ENCODE measurements around the gene MSI2. TPM values are rescaled to one million over a fixed set of nuclear protein-coding genes. Genes with fewer than 3 reads are reported as not detected.

The MSI2 gene
- total RNA-seq, 4 donors from 2014 or later, result 15.9 to 22.9 (median 17.0) TPM

DNA sequence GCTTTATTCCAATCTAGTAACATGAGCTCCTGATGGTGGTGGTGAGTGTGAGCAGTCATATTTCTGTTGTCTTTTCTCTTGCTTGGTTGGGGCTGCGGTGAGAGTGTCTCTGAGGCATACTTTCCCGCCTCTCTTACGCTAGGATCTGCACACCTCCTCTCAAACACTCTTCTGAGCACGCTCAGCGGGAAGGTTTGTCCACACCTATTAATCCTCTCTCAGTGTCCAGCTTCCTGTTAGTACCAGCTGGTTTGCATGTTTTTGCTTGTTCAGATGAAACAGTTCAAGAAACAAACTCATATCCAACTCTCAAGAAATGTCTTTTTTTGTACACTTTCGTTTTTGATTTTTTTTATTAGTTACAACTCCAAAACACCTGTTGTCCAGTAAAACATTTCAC lies 399.2 kb downstream of the MSI2 start:
- intact Hi-C loops (cut with DNase I), result no loop called here
- H3K9me3 ChIP-seq, result no peaks in the 10 kb centered on the region
- H3K4me3 ChIP-seq, result no peak overlapping the region
- no peaks in the 10 kb centered on the region for H3K27me3 ChIP-seq
- peaks cover 0 to 15% (median 0%) of the 10 kb centered on the region in 3 donors for H3K36me3 ChIP-seq
- TF ChIP-seq, protein P1, sequence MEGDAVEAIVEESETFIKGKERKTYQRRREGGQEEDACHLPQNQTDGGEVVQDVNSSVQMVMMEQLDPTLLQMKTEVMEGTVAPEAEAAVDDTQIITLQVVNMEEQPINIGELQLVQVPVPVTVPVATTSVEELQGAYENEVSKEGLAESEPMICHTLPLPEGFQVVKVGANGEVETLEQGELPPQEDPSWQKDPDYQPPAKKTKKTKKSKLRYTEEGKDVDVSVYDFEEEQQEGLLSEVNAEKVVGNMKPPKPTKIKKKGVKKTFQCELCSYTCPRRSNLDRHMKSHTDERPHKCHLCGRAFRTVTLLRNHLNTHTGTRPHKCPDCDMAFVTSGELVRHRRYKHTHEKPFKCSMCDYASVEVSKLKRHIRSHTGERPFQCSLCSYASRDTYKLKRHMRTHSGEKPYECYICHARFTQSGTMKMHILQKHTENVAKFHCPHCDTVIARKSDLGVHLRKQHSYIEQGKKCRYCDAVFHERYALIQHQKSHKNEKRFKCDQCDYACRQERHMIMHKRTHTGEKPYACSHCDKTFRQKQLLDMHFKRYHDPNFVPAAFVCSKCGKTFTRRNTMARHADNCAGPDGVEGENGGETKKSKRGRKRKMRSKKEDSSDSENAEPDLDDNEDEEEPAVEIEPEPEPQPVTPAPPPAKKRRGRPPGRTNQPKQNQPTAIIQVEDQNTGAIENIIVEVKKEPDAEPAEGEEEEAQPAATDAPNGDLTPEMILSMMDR (IDR thresholded peaks at IDR 0.05), result no peak
- no peak for TF ChIP-seq POLR2A (IDR thresholded peaks at IDR 0.05)
- DNase-seq, result no peak
- 68 to 85% methylated on average over 6 of the region's 6 CpGs for WGBS, 2 donors
- peaks cover 0 to 7% (median 0%) of the 10 kb centered on the region in 3 donors for H3K4me1 ChIP-seq
- H3K27ac ChIP-seq, result no peak overlapping the region

DNA sequence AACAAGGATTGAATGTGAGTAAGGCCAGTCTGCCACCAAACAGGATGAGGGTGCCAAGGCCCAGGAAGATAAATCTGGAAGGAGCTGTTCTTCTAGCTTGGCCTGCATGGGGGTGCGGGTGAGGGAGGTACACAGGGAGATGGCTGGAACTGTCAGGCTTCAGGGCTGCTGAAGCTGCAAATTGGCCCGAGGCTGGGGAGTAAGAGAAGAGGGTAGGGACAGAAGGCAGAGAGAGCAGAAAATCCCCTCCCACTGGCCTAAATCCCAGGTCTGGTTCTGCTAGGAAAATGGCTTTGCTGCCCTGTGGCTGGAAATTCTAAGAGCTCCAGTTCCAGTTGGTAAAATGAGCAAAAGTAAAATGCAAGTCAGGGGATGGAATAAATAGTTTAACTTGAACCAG lies 400.9 kb downstream of the MSI2 start:
- peaks cover 0 to 4% (median 0%) of the 10 kb centered on the region in 3 donors for H3K36me3 ChIP-seq
- intact Hi-C loops (cut with DNase I), result no loop called here
- 88 to 89% methylated on average over 2 of the region's 2 CpGs for WGBS, 2 donors

DNA sequence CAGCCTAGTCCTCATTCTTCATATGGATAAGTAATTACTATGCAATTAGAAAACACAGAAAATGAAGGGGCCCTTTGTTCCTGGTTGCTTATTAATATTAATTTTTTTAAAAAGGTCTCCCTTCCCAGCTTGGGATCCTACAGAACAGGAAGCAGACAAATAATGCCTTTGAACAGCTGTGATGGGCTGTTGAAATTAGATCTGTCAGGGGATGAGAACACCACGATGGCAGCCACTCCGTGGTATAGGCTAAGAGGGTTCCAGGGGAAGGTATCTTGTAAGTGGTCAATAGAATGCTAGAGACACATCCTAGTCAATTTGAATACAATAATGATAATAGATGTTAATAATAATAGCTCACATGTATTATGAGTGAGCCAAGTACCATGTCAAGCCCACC lies 405.7 kb downstream of the MSI2 start:
- H3K27ac ChIP-seq, result peak overlapping the region in 3 of 4 donors; percentile 77 to 90 (median 85)
- DNase-seq, result no peak
- no peak overlapping the region for H3K4me3 ChIP-seq
- H3K27me3 ChIP-seq, result no peaks in the 10 kb centered on the region
- no peaks in the 10 kb centered on the region for H3K9me3 ChIP-seq
- intact Hi-C loops (cut with DNase I), result no loop called here
- peaks cover 8 to 34% (median 14%) of the 10 kb centered on the region in 3 donors for H3K4me1 ChIP-seq
- H3K36me3 ChIP-seq, result no peaks in the 10 kb centered on the region
- TF ChIP-seq, protein P1 (IDR thresholded peaks at IDR 0.05), result no peak
- no peak for TF ChIP-seq POLR2A (IDR thresholded peaks at IDR 0.05)
- WGBS, 2 donors, result 81 to 89% methylated on average over 2 of the region's 2 CpGs

More for the DNA sequence above, 400.9 kb downstream of the MSI2 start:
- Histone ChIP-seq H3K9me3 (no peaks in the 10 kb centered on the region), H3K4me3 (no peak overlapping the region), H3K4me1 (peaks cover 0 to 13% (median 1%) of the 10 kb centered on the region in 3 donors), H3K27me3 (no peaks in the 10 kb centered on the region), H3K27ac (no peak overlapping the region)
- DNase-seq, result no peak
- TF ChIP-seq, protein P1 (IDR thresholded peaks at IDR 0.05), result no peak
- no peak for TF ChIP-seq POLR2A (IDR thresholded peaks at IDR 0.05)

DNA sequence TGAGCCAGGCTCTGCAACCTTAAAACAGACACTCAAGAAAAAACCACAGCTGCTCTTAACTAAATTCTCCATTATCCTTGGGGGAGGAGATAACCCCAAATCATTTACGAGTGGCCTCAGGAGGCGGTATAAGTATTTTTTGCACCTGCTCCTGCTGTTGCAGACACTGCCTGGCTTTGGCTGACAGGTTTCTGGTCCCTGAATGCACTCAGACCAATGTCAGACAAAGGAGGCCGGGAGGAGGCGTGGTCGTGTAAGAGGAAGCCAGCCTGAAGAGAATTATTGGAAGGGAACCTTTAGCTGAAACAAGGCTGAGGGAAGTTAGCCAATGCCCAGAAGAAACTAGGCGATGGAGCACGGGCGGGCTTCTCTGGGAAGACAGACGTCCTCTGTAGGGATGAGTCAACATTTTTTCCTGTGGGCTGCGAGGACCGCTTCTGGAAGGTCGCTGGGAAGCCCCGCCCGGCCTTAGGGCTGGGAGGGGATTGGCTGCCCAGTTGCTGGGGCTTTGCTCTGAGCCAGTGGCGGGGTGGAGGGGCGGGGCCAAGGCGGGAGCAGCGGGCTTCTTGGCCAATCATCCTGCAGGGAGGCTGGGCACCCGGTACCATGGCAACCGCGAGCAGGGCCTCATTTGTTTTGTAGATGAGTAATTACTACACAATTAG lies 406.5 kb downstream of the MSI2 start:
- Histone ChIP-seq H3K27me3 (no peaks in the 10 kb centered on the region), H3K4me1 (peaks cover 8 to 34% (median 14%) of the 10 kb centered on the region in 3 donors), H3K4me3 (peak overlapping the region in 3 of 4 donors; percentile 16 to 27 (median 22)), H3K9me3 (no peaks in the 10 kb centered on the region), H3K36me3 (no peaks in the 10 kb centered on the region), H3K27ac (peak overlapping the region; percentile 43 to 90 (median 81))
- no peak for TF ChIP-seq POLR2A (IDR thresholded peaks at IDR 0.05)
- TF ChIP-seq, protein P1 (IDR thresholded peaks at IDR 0.05), result no peak
- intact Hi-C loops (cut with DNase I), result no loop called here
- peak; percentile 38 for DNase-seq
- WGBS, 2 donors, result 9% methylated on average over 10 to 17 of the region's 21 CpGs

DNA sequence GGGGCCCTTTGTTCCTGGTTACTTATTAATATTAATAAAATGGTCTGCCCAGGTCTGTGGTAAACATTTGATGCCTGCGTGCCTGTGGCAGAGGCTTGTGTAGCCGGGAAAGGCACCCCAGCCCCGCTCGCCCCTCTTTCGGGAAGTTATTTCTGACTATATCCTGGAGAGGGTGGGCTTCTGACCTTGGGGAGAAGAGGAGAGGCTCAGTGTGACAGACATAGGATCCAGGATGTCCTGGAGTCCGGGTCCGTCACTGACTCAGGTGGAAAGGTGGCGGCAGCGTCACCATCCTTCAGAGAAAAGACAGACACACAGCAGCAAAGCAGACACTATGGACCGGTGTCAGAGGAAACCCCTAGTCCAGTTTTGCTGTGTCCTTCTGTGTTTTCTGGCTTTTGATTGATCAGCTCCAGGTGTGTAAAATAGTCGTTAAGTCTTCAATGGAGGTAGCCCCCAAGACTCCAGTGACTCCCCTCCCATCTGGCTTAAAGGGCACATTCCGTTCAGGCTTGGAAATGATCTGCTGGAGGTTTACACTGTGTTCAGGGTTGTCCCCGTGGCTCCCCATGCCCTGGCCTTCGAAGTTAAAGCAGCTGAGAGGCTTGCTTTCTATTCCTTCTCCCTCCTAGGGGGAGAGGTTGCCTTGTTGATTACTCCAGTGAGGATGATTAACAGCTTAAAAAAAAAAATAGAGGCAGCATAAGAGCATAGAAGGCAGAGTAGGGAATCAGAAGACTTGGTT lies 407.2 kb downstream of the MSI2 start:
- Histone ChIP-seq H3K36me3 (no peaks in the 10 kb centered on the region), H3K27ac (peak overlapping the region; percentile 43 to 90 (median 81)), H3K4me1 (peaks cover 8 to 34% (median 14%) of the 10 kb centered on the region in 3 donors), H3K4me3 (peak overlapping the region in 2 of 4 donors; percentile 3 to 22), H3K9me3 (no peaks in the 10 kb centered on the region), H3K27me3 (no peaks in the 10 kb centered on the region)
- TF ChIP-seq POLR2A (IDR thresholded peaks at IDR 0.05), result no peak
- TF ChIP-seq, protein P1 (IDR thresholded peaks at IDR 0.05), result no peak
- no peak for DNase-seq
- intact Hi-C loops (cut with DNase I), result no loop called here
- WGBS, 2 donors, result 63 to 77% methylated on average over 9 to 12 of the region's 14 CpGs
